ENCODE data around the gene THEM4. TPM values are rescaled to one million over a fixed set of nuclear protein-coding genes. Genes with fewer than 3 reads are reported as not detected.

The THEM4 gene
- total and polyA plus RNA-seq, 2 experiments from 2014 or later, result 13.4 to 20.4 TPM

GRCh38 chr1:151846062-151846568 lies 63.2 kb downstream of the THEM4 start (continued):
- TF ChIP-seq ZNF114 (CRISPR knock-in tag; IDR thresholded peaks at IDR 0.05) (no peak), STAT1 (IDR thresholded peaks at IDR 0.05; ENCODE audit: unreplicated experiment) (no peak), EZH2phosphoT487 (IDR thresholded peaks at IDR 0.05; ENCODE audit: unreplicated experiment) (no peak), ZNF331 (CRISPR knock-in tag; IDR thresholded peaks at IDR 0.05; ENCODE audit: low read depth) (no peak), CREB1 (CRISPR knock-in tag; IDR thresholded peaks at IDR 0.05; ENCODE audit: low read depth) (no peak), NANOG (IDR thresholded peaks at IDR 0.05; ENCODE audit: borderline replicate concordance) (no peak), CTCF (conservative IDR thresholded peaks at IDR 0.05; ENCODE audit: low read depth in 2 of 2) (no peak), EZH2 (IDR thresholded peaks at IDR 0.05; ENCODE audit: low read depth, unreplicated experiment) (no peak), POLR2AphosphoS5 (IDR thresholded peaks at IDR 0.05; ENCODE audit: low read depth) (no peak), JUNB (IDR thresholded peaks at IDR 0.05; ENCODE audit: unreplicated experiment) (no peak), REST (IDR thresholded peaks at IDR 0.05; ENCODE audit: unreplicated experiment) (no peak)

GRCh38 chr1:151843398-151843797 lies 65.9 kb downstream of the THEM4 start:
- Histone ChIP-seq H2AFZ (no peak overlapping the region), H3K4me1 (ENCODE audit: insufficient read depth) (peaks cover 14% of the 10 kb centered on the region), H3K27me3 (ENCODE audit: insufficient read depth) (peaks cover 27% of the 10 kb centered on the region), H3K27ac (ENCODE audit: low read depth) (no peak overlapping the region), H3F3A (replicated peaks; ENCODE audit: low read depth) (peaks cover 5% of the 10 kb centered on the region; the same call in 1 of the 2 replicates), H4K20me1 (replicated peaks; ENCODE audit: insufficient read depth) (no peaks in the 10 kb centered on the region), H3K36me3 (ENCODE audit: insufficient read depth) (no peaks in the 10 kb centered on the region), H3K4me3 (no peak overlapping the region), H3K4me2 (no peak overlapping the region), H3K9me2 (ENCODE audit: insufficient read depth) (no peaks in the 10 kb centered on the region), H3K79me2 (replicated peaks; ENCODE audit: insufficient read depth) (no peaks in the 10 kb centered on the region)
- no peak overlapping the region for H3K4me3 Mint-ChIP-seq
- ATAC-seq (no peak), DNase-seq (ENCODE audit: low spot score) (no peak)
- peaks cover 24% of the 10 kb centered on the region for H3K4me1 Mint-ChIP-seq
- no peaks in the 10 kb centered on the region; the same call in 2 of the 3 replicates for H3K36me3 Mint-ChIP-seq (ENCODE audit: low read depth)
- H3K27ac Mint-ChIP-seq, result no peak overlapping the region
- peaks cover 21% of the 10 kb centered on the region for H3K27me3 Mint-ChIP-seq (ENCODE audit: insufficient read depth, low read depth, poor library complexity)
- H3K9me3 Mint-ChIP-seq, result no peaks in the 10 kb centered on the region; the same call in 2 of the 3 replicates
- TF ChIP-seq REST (IDR thresholded peaks at IDR 0.05; ENCODE audit: unreplicated experiment), result no peak
